Measurements from ENCODE around the gene TNNI3K. TPM values are rescaled to one million over a fixed set of nuclear protein-coding genes. Genes with fewer than 3 reads are reported as not detected.

TNNI3K gene
- total and polyA plus RNA-seq, 10 of the 15 experiments (the other 5 are each of a cell fraction or from before 2014, with no cell fraction given): 0.14 to 1.6 (median 0.44) TPM; not detected in 4

DNA sequence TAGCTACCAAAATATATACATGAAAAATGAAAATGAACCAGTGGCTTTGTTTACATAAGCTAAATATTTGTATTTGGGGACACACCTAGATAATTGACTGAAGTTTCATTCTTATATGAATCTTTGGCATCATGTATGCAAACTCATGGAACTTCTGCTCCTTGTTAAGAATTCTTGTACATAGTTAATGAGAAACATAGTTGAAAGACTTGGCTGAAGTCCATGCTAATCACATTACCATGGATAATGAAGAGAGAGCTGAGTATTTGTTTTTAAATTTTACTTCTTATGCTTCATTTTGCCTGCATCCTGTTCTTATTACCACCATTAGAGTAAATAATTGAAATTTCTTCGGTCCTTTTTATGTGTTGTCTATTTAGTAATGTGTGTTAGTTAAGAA, 168.4 kb downstream of the TNNI3K start:
- CTCF ChIA-PET: no interaction called here
- H4K20me1 ChIP-seq (ENCODE audit: control insufficient read depth, insufficient read depth): no peaks in the 10 kb centered on the region
- BruUV-seq (replicated peaks): no TSS peak

More for the DNA sequence above, 168.4 kb downstream of the TNNI3K start:
- Histone ChIP-seq H3K4me1 (ENCODE audit: control insufficient read depth, insufficient read depth, low read length) (no peaks in the 10 kb centered on the region), H3K4me3 (no peak overlapping the region), H3K9ac (ENCODE audit: control insufficient read depth, insufficient read depth, low read length) (no peak overlapping the region), H3K27me3 (replicated peaks in 1 of 2; ENCODE audit: control insufficient read depth in 2 of 2, insufficient read depth in 2 of 2, low read length in 1 of 2) (no peaks in the 10 kb centered on the region), H2AFZ (ENCODE audit: control insufficient read depth, low read depth, low read length) (no peak overlapping the region), H3K79me2 (ENCODE audit: control insufficient read depth, insufficient read depth, low read length) (no peaks in the 10 kb centered on the region), H3K36me3 (ENCODE audit: control insufficient read depth in 2 of 2, insufficient read depth in 2 of 2, low read length in 1 of 2) (no peaks in the 10 kb centered on the region), H3K4me2 (ENCODE audit: control insufficient read depth, insufficient read depth) (no peak overlapping the region), H3K9me3 (replicated peaks; ENCODE audit: control insufficient read depth, insufficient read depth, low read length) (no peaks in the 10 kb centered on the region), H3K27ac (ENCODE audit: control insufficient read depth, insufficient read depth) (no peak overlapping the region)
- RAD21 ChIA-PET (ENCODE audit: unreplicated experiment): interaction anchor here (0.6 to 1.4 kb wide), 3 partner anchors 33 to 122 kb away, joined by 3 read pairs; no protein-coding TSS in a partner anchor
- DNase-seq (ENCODE audit: low read depth, low spot score): no peak
- in situ Hi-C loops (cut with MboI): no loop called here
- WGBS (ENCODE audit: insufficient coverage, insufficient replicate concordance, low lambda C conversion rate, missing lambda C conversion rate): 5% methylated on average over 1 of the region's 1 CpG
- POLR2A ChIA-PET: no interaction called here
- no peak for TF ChIP-seq NR2F1 (conservative IDR thresholded peaks at IDR 0.05)
- TF ChIP-seq CBX3 (IDR thresholded peaks at IDR 0.05; ENCODE audit: borderline replicate concordance, low read depth): no peak
- no peak for TF ChIP-seq TCF12 (IDR thresholded peaks at IDR 0.05; ENCODE audit: low read depth, low read length)
- no peak for TF ChIP-seq TARDBP (IDR thresholded peaks at IDR 0.05; ENCODE audit: borderline replicate concordance)
- TF ChIP-seq POLR2AphosphoS2 (IDR thresholded peaks at IDR 0.05; ENCODE audit: low read depth, low read length): no peak
- TF ChIP-seq ASH2L (IDR thresholded peaks at IDR 0.05; ENCODE audit: borderline replicate concordance, low read depth): no peak
- no peak for TF ChIP-seq NR2C2 (IDR thresholded peaks at IDR 0.05; ENCODE audit: borderline replicate concordance, control insufficient read depth, insufficient read length, low read depth)
- TF ChIP-seq, protein P1, sequence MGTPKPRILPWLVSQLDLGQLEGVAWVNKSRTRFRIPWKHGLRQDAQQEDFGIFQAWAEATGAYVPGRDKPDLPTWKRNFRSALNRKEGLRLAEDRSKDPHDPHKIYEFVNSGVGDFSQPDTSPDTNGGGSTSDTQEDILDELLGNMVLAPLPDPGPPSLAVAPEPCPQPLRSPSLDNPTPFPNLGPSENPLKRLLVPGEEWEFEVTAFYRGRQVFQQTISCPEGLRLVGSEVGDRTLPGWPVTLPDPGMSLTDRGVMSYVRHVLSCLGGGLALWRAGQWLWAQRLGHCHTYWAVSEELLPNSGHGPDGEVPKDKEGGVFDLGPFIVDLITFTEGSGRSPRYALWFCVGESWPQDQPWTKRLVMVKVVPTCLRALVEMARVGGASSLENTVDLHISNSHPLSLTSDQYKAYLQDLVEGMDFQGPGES (IDR thresholded peaks at IDR 0.05): no peak
- no peak for TF ChIP-seq EGR1 (IDR thresholded peaks at IDR 0.05; ENCODE audit: borderline replicate concordance in 1 of 2, low read depth in 2 of 2, low read length in 2 of 2)
- TF ChIP-seq IRF4 (IDR thresholded peaks at IDR 0.05; ENCODE audit: low read depth, low read length): no peak
- TF ChIP-seq RELB (IDR thresholded peaks at IDR 0.05; ENCODE audit: low read depth): no peak
- no peak for TF ChIP-seq GABPA (IDR thresholded peaks at IDR 0.05; ENCODE audit: low read depth)
- TF ChIP-seq SREBF2 (IDR thresholded peaks at IDR 0.05; ENCODE audit: low read length): no peak
- intact Hi-C loops (cut with micrococcal nuclease; ENCODE audit: unreplicated experiment): no loop called here
- ATAC-seq: no peak
- FAIRE-seq: no peak
- SMC1A ChIA-PET (ENCODE audit: uncharacterized antibody, unreplicated experiment): interaction anchor here (0.5 to 2.5 kb wide), 4 partner anchors 11 to 1325 kb away, joined by 3 to 12 read pairs (median 5); no protein-coding TSS in a partner anchor

Data from GM12878 (cell line).